Right hindlimb (tissue), 1 donor: ENCODE data around the gene UTS2R.

Source experiments
- DNase-seq: peaks from one replicate; pipeline ENCODE4 v3.0.0-alpha.2; 2018

Gene UTS2R

GRCh38 chr17:82371333-82372248 is at the start of gene UTS2R:
Gene UTS2R, plus strand, starts transcription at chr17:82371765. Its CDS starts 2,560 bp downstream, at chr17:82374325.
- DNase-seq: peak; percentile 47

- no peak for DNase-seq
These were observed 49.6 kb upstream of the UTS2R start for GRCh38 chr17:82321947-82322466.

- DNase-seq: no peak
These were observed 48.8 kb upstream of the UTS2R start for GRCh38 chr17:82322526-82323453.

- DNase-seq: no peak
These were observed 47.9 kb upstream of the UTS2R start for GRCh38 chr17:82323514-82324234.

GRCh38 chr17:82324566-82325285 is 46.8 kb upstream of the UTS2R start:
- DNase-seq: no peak

DNA sequence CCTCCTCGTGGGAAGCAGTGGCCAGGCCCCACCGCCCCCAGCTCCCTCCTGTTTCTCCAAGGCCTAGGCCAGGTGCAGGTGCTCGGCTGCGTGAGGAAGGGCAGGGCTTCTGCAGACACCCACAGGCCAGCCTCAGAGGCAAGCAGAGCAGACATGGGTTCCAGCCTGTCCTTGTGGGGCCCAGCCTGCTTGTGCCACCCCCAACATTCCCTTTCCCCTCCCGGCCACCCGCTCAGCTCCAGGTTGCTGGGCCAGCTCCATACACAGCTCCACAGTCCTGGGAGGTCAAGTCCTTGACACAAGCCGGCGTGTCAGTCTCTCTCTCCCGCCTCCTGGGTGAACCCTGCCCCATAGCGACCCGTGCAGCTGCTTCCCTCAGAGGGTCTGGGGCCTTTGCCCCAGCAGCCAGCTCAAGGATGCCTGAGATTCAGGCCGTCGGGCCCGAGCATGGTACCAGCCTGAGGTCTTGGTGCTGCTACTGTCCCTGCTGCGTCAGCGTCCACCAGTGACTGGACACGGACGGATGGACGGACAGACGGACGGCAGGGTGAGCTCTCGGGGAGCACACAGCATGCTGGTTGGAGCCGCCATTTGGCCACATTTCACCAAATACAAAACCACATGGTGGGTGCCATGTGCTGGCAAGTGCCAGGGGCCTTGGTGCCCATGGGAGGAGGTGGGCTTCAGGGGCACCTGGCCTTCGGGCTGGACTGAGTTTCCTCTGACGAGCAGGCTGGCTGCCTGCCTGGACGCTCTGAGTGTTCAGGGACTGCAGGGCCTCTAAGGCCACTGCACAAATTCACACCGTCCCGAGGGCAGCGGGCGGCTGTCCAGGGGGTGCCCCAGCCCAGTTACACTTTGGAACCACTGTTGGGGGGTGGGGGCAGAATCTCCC is 46.0 kb upstream of the UTS2R start:
- DNase-seq: no peak

GRCh38 chr17:82327289-82327688 is 44.3 kb upstream of the UTS2R start:
- DNase-seq: no peak

DNA sequence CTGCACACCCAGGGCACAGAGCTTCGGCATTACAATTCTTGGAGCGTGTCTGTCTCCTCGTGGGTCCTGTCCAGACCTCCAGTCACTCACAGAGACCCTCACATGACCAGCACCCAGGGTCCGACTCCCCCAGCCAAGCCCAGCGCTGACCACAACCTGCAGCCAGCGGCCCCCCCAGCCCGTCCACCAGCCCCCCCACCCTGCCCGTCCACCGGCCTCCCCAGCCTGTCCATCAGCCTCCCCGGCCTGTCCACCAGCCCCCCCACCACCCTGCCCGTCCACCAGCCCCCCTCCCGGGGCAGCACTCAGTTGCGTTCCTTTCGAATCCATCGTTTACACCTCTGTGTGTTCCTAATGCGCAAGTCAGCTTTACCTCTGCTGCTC is 43.8 kb upstream of the UTS2R start:
- DNase-seq: no peak

- no peak for DNase-seq
These were observed 43.2 kb upstream of the UTS2R start for GRCh38 chr17:82328141-82328993.

DNA sequence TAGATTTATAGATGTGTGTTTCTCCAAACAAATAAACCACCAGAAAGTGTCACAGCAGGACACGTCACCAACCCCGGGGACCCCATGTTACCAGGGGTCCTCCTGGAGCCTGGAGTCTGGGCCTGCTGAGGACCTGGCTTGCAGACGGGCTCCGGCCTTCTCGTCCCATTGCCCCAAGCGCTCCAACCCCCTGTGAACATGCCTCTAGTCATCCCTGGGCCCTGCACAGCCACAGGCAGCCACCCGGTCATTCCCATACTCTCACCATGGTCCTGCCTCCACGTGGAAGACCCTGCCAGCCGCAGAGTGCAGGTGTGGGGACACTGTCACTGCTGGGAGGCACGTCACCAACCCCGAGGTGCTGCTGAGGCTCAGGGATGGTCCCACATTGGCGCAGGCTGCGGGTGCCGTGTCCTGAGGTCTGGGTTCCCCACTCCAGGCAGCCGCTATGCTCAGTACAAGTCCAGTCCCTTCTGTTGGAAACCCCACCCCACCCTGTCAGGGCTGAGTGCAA is 42.5 kb upstream of the UTS2R start:
- DNase-seq: no peak

GRCh38 chr17:82329683-82330321 is 41.8 kb upstream of the UTS2R start:
- no peak for DNase-seq

- peak; percentile 85 for DNase-seq
These were observed 41.0 kb upstream of the UTS2R start for GRCh38 chr17:82330322-82331239.

GRCh38 chr17:82331345-82331939 is 40.1 kb upstream of the UTS2R start:
- no peak for DNase-seq

- DNase-seq: no peak
These were observed 38.8 kb upstream of the UTS2R start for GRCh38 chr17:82332669-82333278.

DNA sequence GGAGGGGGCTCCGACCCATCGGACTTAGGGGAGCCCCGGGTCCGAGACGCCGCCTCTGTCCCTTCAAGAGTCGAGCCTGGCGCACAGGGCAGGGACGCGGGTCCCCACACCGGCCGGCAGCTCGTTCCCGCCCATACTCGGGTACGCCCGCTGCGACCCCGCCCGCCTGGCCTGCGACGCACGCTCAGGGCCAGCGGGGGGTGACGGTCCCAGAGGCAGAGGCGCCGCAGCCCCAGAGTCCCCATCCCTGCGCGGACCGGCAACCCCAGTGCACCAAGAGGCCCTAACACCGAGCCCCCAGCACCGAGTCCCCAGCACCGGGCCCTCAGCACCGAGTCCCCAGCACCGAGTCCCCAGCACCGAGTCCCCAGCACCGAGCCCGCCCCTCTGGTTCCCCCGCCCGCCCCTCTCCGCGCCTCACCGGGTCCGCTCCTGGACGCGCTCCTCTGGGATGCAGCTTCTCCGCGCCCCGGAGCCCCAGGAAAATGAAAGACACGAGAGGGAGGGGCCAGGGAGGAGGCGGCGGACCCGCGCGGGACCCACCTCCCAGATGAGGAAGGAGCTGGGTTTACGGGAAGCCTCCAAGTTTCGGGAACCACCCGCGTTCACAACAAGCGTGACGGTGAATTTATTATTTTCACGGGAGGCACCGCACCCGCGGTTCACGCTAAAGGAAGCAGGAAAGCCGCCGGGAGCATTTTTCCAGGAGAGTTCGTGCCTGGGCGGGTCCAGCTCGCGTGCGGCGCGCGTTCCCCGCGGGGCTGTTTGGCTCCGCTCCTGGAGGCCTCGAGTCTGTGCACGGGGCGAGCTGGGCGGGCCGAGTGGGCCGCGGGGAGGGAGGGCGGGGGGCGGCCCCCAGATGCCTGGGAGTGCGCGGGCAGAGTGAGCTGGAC is 38.0 kb upstream of the UTS2R start, which contains the start of gene SECTM1:
SECTM1 (minus strand) TSS at position 488 of the 893 bp plus-strand sequence. CDS start 6,526 bp downstream, outside the sequence.
- DNase-seq: peak; percentile 77

GRCh38 chr17:82334204-82334621 is 37.4 kb upstream of the UTS2R start:
- no peak for DNase-seq
